GM12878 (cell line): ENCODE measurements around the gene ICOSLG. TPM values are rescaled to one million over a fixed set of nuclear protein-coding genes. Genes with fewer than 3 reads are reported as not detected.

Experiments
- ATAC-seq: fragments of 200-7000 bp; cut with Tn5 transposase; 3 replicates; pipeline ENCODE4 v1.9.1; 2020; ENCODE audit warnings: mild to moderate bottlenecking, moderate library complexity
- BruUV-seq: library from RNA; stranded (reverse); fragments of 400-500 nt; replicated peaks from 2 replicates; lab custom pipeline; 2021; lab: Mats Ljungman, UMichigan
- CTCF ChIA-PET: fragments of 300-600 bp; sonication (Branson Sonifier 250); formaldehyde crosslinking; extraction: SDS; loops from one replicate; lab custom pipeline; 2021; ENCODE audit warnings: inconsistent platforms; lab: Yijun Ruan, JAX
- POLR2A ChIA-PET: fragments of 350-600 bp; formaldehyde crosslinking; extraction: SDS; loops from one replicate; lab custom pipeline; 2021; ENCODE audit warnings: inconsistent platforms; lab: Charles Lee
- RAD21 ChIA-PET: fragments of 300-600 bp; sonication (Branson Sonifier 250); formaldehyde crosslinking; loops from one replicate; lab custom pipeline; 2023; ENCODE audit warnings: antibody characterized with exemption; ENCODE audit not compliant: unreplicated experiment; lab: Charles Lee
- SMC1A ChIA-PET: fragments of 300-600 bp; sonication (Branson Sonifier 250); formaldehyde crosslinking; loops from one replicate; lab custom pipeline; 2023; ENCODE audit not compliant: unreplicated experiment, uncharacterized antibody; lab: Charles Lee
- DNase-seq: peaks from one replicate; pipeline ENCODE4 v3.0.0-alpha.2; 2011; ENCODE audit warnings: low read depth, low spot score
- FAIRE-seq: peaks from 3 replicates; lab custom pipeline; 2011; peaks lifted over from hg19 to GRCh38; lab: Jason Lieb, UNC
- H2AFZ ChIP-seq: 2 replicates; pipeline ENCODE4 v1.6.0; 2011; ENCODE audit warnings: low read depth, low read length, control low read depth; ENCODE audit not compliant: control insufficient read depth
- H3K27ac ChIP-seq: 2 replicates; pipeline ENCODE4 v1.5.1; 2011; ENCODE audit warnings: control low read depth; ENCODE audit not compliant: control insufficient read depth, insufficient read depth
- H3K27me3 ChIP-seq, 2 experiments: replicated peaks in 1 of 2; 2 replicates each; pipeline versions ENCODE4 v1.6.0 to v1.6.1; 2011; ENCODE audit warnings: low read length in 1 of 2; ENCODE audit not compliant: control insufficient read depth in 2 of 2, insufficient read depth in 2 of 2
- H3K36me3 ChIP-seq, 2 experiments: 2 replicates each; pipeline ENCODE4 v1.5.1; 2011; ENCODE audit warnings: low read length in 1 of 2; ENCODE audit not compliant: control insufficient read depth in 2 of 2, insufficient read depth in 2 of 2
- H3K4me1 ChIP-seq: 2 replicates; pipeline ENCODE4 v1.6.1; 2011; ENCODE audit warnings: mild to moderate bottlenecking, low read length, moderate library complexity, mixed read lengths; ENCODE audit not compliant: control insufficient read depth, insufficient read depth
- H3K4me2 ChIP-seq: 2 replicates; pipeline ENCODE4 v1.6.0; 2011; ENCODE audit warnings: control low read depth; ENCODE audit not compliant: control insufficient read depth, insufficient read depth
- H3K4me3 ChIP-seq: fragments of 200-600 bp; sonication (generic); 2 replicates; pipeline ENCODE4 v1.5.1; 2016
- H3K79me2 ChIP-seq: 2 replicates; pipeline ENCODE4 v1.6.0; 2011; ENCODE audit warnings: low read length; ENCODE audit not compliant: control insufficient read depth, insufficient read depth
- H3K9ac ChIP-seq: 2 replicates; pipeline ENCODE4 v1.8.0; 2011; ENCODE audit warnings: low read length, control low read depth, mixed read lengths; ENCODE audit not compliant: control insufficient read depth, insufficient read depth
- H3K9me3 ChIP-seq: replicated peaks from 3 replicates; pipeline ENCODE4 v1.5.1; 2011; ENCODE audit warnings: mild to moderate bottlenecking, low read length; ENCODE audit not compliant: control insufficient read depth, insufficient read depth
- H4K20me1 ChIP-seq: 2 replicates; pipeline ENCODE4 v1.6.0; 2011; ENCODE audit not compliant: control insufficient read depth, insufficient read depth
- E2F4 ChIP-seq: IDR thresholded peaks from 2 replicates; pipeline ENCODE4 v1.6.1; 2012; ENCODE audit warnings: low read depth, low read length, improper control_type of control experiment
- HDAC2 ChIP-seq: fragments of 200-600 bp; sonication (generic); IDR thresholded peaks from 2 replicates; pipeline ENCODE4 v1.6.1; 2017
- IRF4 ChIP-seq: IDR thresholded peaks from 2 replicates; pipeline ENCODE4 v1.6.1; 2011; ENCODE audit warnings: low read depth, low read length
- MEF2A ChIP-seq: IDR thresholded peaks from 2 replicates; pipeline ENCODE4 v1.6.1; 2011; ENCODE audit warnings: low read depth, mild to moderate bottlenecking, low read length, moderate library complexity; ENCODE audit not compliant: insufficient read depth
- NBN ChIP-seq: fragments of 450-650 bp; IDR thresholded peaks from 2 replicates; pipeline ENCODE4 v1.6.1; 2016
- RAD21 ChIP-seq: IDR thresholded peaks from 2 replicates; pipeline ENCODE4 v1.6.1; 2011; ENCODE audit warnings: mild to moderate bottlenecking, low read depth, low read length, moderate library complexity; ENCODE audit not compliant: insufficient read depth
- SP1 ChIP-seq: IDR thresholded peaks from one replicate; pipeline ENCODE4 v1.6.1; 2011; ENCODE audit warnings: low read depth, low read length
- STAT3 ChIP-seq: IDR thresholded peaks from 2 replicates; pipeline ENCODE4 v1.6.1; 2011; ENCODE audit warnings: low read depth, low read length, improper control_type of control experiment
- ZBTB33 ChIP-seq: fragments of 450-650 bp; IDR thresholded peaks from 2 replicates; pipeline ENCODE4 v1.6.1; 2017; ENCODE audit warnings: mild to moderate bottlenecking
- ZSCAN29 ChIP-seq: fragments of 450-650 bp; IDR thresholded peaks from 2 replicates; pipeline ENCODE4 v1.6.1; 2017; ENCODE audit warnings: mild to moderate bottlenecking, moderate library complexity
- WGBS: methylation state at CpG from one replicate; pipeline ENCODE4 v1.1.6; 2016; ENCODE audit warnings: low lambda C conversion rate; ENCODE audit not compliant: insufficient replicate concordance, insufficient coverage; ENCODE audit errors: missing lambda C conversion rate; 5-methylcytosine and 5-hydroxymethylcytosine counted together
- in situ Hi-C: fragments of 300-500 bp; cut with MboI; formaldehyde crosslinking; loops from 9 replicates; pipeline ENCODE4 v1.14.3; 2018; ENCODE audit warnings: mixed read lengths
- intact Hi-C: fragments of 100-400 bp; cut with micrococcal nuclease; formaldehyde crosslinking; loops from one replicate; pipeline ENCODE4 v1.14.2; 2022; ENCODE audit not compliant: unreplicated experiment
- polyA plus RNA-seq, 11 experiments: library from polyadenylated mRNA; depleted of rRNA in 4 of 11; unstranded in 6 of 11; stranded (reverse) in 5 of 11; fragments of >200 nt; fragmentation: Nextera tagmentation in 4 of 11; fragmentation: Illumina TruSeq in 1 of 11; extraction: Ambion mirVana in 4 of 11; extraction: Trizol in 1 of 11; gene quantifications; 1 replicate in 1 of 11; 2 replicates in 10 of 11; pipeline versions ENCODE4 v1.2.1 to v1.2.3, GENCODE V29; 2011 to 2016; ENCODE audit warnings: inconsistent platforms in 2 of 11, missing spikeins in 2 of 11, low read depth in 1 of 11
- total RNA-seq, 4 experiments: library from RNA; depleted of rRNA in 3 of 4; stranded (reverse); fragments of >200 nt in 3 of 4; fragmentation: Illumina TruSeq in 1 of 4; extraction: Trizol in 1 of 4; gene quantifications; 2 replicates each; pipeline versions ENCODE4 v1.2.1 to v1.2.3, GENCODE V29; 2013 to 2021
- TF ChIP-seq, protein P1 (sequence below): fragments of 450-650 bp; IDR thresholded peaks from 2 replicates; pipeline ENCODE4 v1.6.1; 2017; ENCODE audit warnings: borderline replicate concordance

Gene ICOSLG
- total and polyA plus RNA-seq, 10 of the 15 experiments (the other 5 are each of a cell fraction or from before 2014, with no cell fraction given) = 0.84 to 16.4 (median 6.2) TPM

GRCh38 chr21:44279354-44280260 lies 38.9 kb upstream of the ICOSLG start (continued):
- no peak for TF ChIP-seq E2F4
- no peak for TF ChIP-seq NBN

DNA sequence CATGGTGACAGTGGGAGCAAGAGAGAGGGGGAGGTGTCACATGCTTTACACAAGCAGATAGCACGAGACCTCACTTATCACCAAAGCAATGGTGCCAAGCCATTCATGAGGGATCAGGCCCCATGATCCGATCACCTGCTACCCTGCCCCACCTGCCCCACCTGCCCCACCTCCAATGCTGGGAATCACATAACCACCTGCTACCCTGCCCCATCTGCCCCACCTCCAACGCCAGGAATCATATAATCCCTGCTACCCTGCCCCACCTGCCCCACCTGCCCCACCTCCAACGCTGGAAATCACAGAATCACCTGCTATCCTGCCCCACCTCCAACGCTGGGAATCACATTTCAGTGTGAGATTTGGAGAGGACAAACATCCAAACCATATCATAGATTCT lies 34.3 kb upstream of the ICOSLG start:
- Histone ChIP-seq H4K20me1 (no peaks in the 10 kb centered on the region), H3K9me3 (no peaks in the 10 kb centered on the region), H3K9ac (no peak overlapping the region), H3K4me2 (no peak overlapping the region), H3K4me1 (no peaks in the 10 kb centered on the region), H3K79me2 (no peaks in the 10 kb centered on the region), H3K27ac (no peak overlapping the region), H3K4me3 (no peak overlapping the region), H3K36me3 (no peaks in the 10 kb centered on the region), H3K27me3 (no peaks in the 10 kb centered on the region), H2AFZ (no peak overlapping the region)
- no peak for DNase-seq
- no peak for ATAC-seq
- intact Hi-C loops (no loop called here), in situ Hi-C loops (no loop called here)
- CTCF ChIA-PET = interaction anchor here (1.3 kb wide), 1 partner anchor 23 kb away, joined by 3 read pairs; no protein-coding TSS in a partner anchor
- WGBS = 18% methylated on average over 5 of the region's 5 CpGs
- TF ChIP-seq RAD21 (no peak), HDAC2 (no peak), ZSCAN29 (no peak), ZBTB33 (no peak), IRF4 (no peak), STAT3 (no peak), MEF2A (no peak), SP1 (no peak)
- TF ChIP-seq, protein P1, sequence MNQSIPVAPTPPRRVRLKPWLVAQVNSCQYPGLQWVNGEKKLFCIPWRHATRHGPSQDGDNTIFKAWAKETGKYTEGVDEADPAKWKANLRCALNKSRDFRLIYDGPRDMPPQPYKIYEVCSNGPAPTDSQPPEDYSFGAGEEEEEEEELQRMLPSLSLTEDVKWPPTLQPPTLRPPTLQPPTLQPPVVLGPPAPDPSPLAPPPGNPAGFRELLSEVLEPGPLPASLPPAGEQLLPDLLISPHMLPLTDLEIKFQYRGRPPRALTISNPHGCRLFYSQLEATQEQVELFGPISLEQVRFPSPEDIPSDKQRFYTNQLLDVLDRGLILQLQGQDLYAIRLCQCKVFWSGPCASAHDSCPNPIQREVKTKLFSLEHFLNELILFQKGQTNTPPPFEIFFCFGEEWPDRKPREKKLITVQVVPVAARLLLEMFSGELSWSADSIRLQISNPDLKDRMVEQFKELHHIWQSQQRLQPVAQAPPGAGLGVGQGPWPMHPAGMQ = no peak
- POLR2A ChIA-PET = no interaction called here
- SMC1A ChIA-PET = no interaction called here
- no peak for FAIRE-seq
- RAD21 ChIA-PET = no interaction called here
- no TSS peak for BruUV-seq
